ENCODE measurements around the gene ALG14.
A peak's percentile ranks its signal among the peaks of the same experiment; 100 is the strongest.

The ALG14 gene

DNA sequence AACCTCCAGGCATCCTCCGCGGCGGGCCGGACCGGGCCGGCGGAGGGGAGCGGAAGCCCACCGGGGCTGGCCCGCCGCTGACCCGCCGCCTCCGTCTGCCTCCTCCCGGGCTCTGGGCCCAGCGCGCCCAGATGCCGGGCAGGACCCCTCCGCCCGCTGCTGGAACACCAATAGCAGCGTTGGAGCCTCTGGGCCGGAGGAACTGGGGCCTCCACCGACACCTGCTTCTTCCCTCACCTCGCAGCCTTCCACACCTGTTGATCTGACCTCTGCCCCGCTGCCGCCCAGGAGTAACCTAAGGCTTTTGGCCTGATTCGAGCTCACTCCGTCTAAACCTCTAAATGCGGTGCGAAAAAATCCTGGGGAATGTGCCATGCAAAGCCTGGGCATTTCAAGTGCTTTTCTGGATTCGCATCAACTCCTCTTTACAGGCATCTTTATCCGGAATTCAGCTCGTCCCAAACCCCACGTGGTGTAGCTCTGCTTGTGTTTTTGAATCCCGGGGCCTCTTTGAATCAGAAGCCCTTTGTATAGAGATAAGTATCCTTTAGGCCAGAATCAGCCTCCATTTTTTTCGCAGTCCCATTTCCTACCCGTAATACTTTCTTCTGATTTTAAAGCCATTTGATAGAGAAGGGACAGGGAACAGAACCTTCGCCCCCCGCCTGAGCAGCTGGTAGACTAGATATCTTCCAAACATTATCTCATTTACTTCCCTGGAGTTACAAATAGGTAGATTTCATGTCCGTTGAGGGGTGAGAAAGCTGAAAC lies 145.2 kb downstream of the ALG14 start:
- no peak for DNase-seq (ENCODE audit: low read depth, low spot score)

GRCh38 chr1:94926915-94927404 lies 145.8 kb downstream of the ALG14 start, which contains the start of gene CNN3:
TSS of gene CNN3 (minus strand) at chr1:94927110. CDS start at chr1:94926894, 216 bp downstream.
- DNase-seq (ENCODE audit: low read depth, low spot score): no peak

GRCh38 chr1:94926126-94926914 lies 146.4 kb downstream of the ALG14 start:
- DNase-seq (ENCODE audit: low read depth, low spot score): no peak

- peak; percentile 89 for DNase-seq (ENCODE audit: low read depth, low spot score)
Observed at GRCh38 chr1:94925561-94926125, 147.1 kb downstream of the ALG14 start.

DNA sequence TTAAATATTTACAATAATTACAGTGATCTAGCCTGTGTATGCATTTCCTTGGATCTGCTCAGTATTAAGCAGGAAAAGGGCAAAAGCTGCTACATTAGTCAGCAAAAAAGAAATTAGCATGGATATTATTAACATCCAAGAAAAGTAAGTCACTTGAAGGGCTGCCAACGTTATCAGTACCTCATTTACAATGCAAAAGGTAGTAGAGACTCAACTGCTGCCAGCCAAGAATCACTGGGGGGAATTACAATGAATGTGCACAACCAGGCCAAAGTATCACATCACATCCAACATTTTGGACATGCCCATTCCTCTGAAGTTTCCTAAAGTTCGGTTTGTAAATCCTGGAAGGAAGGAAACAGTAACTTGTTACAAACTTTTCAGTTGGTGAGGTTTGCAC lies 147.7 kb downstream of the ALG14 start:
- no peak for DNase-seq (ENCODE audit: low read depth, low spot score)
